Measurements from ENCODE around the gene ST3GAL2.

ST3GAL2 gene

GRCh38 chr16:70438969-70439862 lies at the start of gene ST3GAL2:
TSS of gene ST3GAL2 (minus strand) at chr16:70439100. CDS start at chr16:70398530, 40,570 bp downstream.
- peak; percentile 97 for DNase-seq (ENCODE audit: low spot score)

GRCh38 chr16:70484867-70485266 lies 46.0 kb upstream of the ST3GAL2 start:
- DNase-seq (ENCODE audit: low spot score): no peak

- no peak for DNase-seq (ENCODE audit: low spot score)
Measured at GRCh38 chr16:70483426-70483825, 44.5 kb upstream of the ST3GAL2 start.

GRCh38 chr16:70482624-70483023 lies 43.7 kb upstream of the ST3GAL2 start:
- no peak for DNase-seq (ENCODE audit: low spot score)

- peak; percentile 55 for DNase-seq (ENCODE audit: low spot score)
Measured at GRCh38 chr16:70481929-70482536, 43.1 kb upstream of the ST3GAL2 start.

GRCh38 chr16:70480127-70481105 lies 41.5 kb upstream of the ST3GAL2 start:
- DNase-seq (ENCODE audit: low spot score): no peak

GRCh38 chr16:70478912-70479341 lies 40.0 kb upstream of the ST3GAL2 start:
- no peak for DNase-seq (ENCODE audit: low spot score)

- DNase-seq (ENCODE audit: low spot score): no peak
Measured at GRCh38 chr16:70478169-70478568, 39.3 kb upstream of the ST3GAL2 start.

GRCh38 chr16:70476272-70477020 lies 37.5 kb upstream of the ST3GAL2 start:
- DNase-seq (ENCODE audit: low spot score): peak; percentile 93

GRCh38 chr16:70475054-70475871 lies 36.4 kb upstream of the ST3GAL2 start:
- DNase-seq (ENCODE audit: low spot score): no peak

GRCh38 chr16:70474320-70475053 lies 35.6 kb upstream of the ST3GAL2 start:
- no peak for DNase-seq (ENCODE audit: low spot score)

GRCh38 chr16:70473446-70474319 lies 34.8 kb upstream of the ST3GAL2 start:
- no peak for DNase-seq (ENCODE audit: low spot score)

GRCh38 chr16:70472786-70473433 lies 34.0 kb upstream of the ST3GAL2 start:
- DNase-seq (ENCODE audit: low spot score): no peak

- no peak for DNase-seq (ENCODE audit: low spot score)
Measured at GRCh38 chr16:70470927-70471341, 32.0 kb upstream of the ST3GAL2 start.

GRCh38 chr16:70470141-70470926 lies 31.4 kb upstream of the ST3GAL2 start:
- DNase-seq (ENCODE audit: low spot score): no peak

GRCh38 chr16:70468776-70469525 lies 30.1 kb upstream of the ST3GAL2 start:
- no peak for DNase-seq (ENCODE audit: low spot score)

- DNase-seq (ENCODE audit: low spot score): no peak
Measured at GRCh38 chr16:70467608-70468007, 28.7 kb upstream of the ST3GAL2 start.

Measured in GM03348 (cell line).